HG03097 (cell line): ENCODE data around the gene PHPT1.
"Not testable (repeated sequence)": the region's sequence is repeated elsewhere in the genome, so short reads cannot be mapped to it uniquely, and the experiment has no call there.

Source experiments
- ATAC-seq: cut with Tn5 transposase; IDR thresholded peaks from one replicate; pipeline ENCODE4 v1.9.1; 2021; ENCODE audit not compliant: unreplicated experiment, low FRiP score

Gene PHPT1

GRCh38 chr9:136835932-136836904 lies 13.0 kb upstream of the PHPT1 start:
- ATAC-seq: no peak

GRCh38 chr9:136837146-136837855 lies 11.9 kb upstream of the PHPT1 start:
- ATAC-seq: no peak

GRCh38 chr9:136837856-136838277 lies 11.3 kb upstream of the PHPT1 start:
- not testable (repeated sequence) for ATAC-seq

GRCh38 chr9:136838314-136839228 lies 10.6 kb upstream of the PHPT1 start:
- no peak for ATAC-seq

- ATAC-seq: no peak
Measured at GRCh38 chr9:136839229-136840139, 9.7 kb upstream of the PHPT1 start.

GRCh38 chr9:136840140-136840876 lies 8.9 kb upstream of the PHPT1 start:
- no peak for ATAC-seq

- no peak for ATAC-seq
Measured at GRCh38 chr9:136840877-136841645, 8.1 kb upstream of the PHPT1 start.

- not testable (repeated sequence) for ATAC-seq
Measured at GRCh38 chr9:136841646-136842379, 7.4 kb upstream of the PHPT1 start.

GRCh38 chr9:136842380-136842948 lies 6.7 kb upstream of the PHPT1 start, which contains the start of gene AJM1:
TSS of gene AJM1 (plus strand) at chr9:136842478. CDS start at chr9:136844415, 1,937 bp downstream.
- peak; percentile 49 for ATAC-seq

GRCh38 chr9:136843159-136843800 lies 5.9 kb upstream of the PHPT1 start:
- not testable (repeated sequence) for ATAC-seq

- ATAC-seq: not testable (repeated sequence)
Measured at GRCh38 chr9:136843801-136844740, 5.1 kb upstream of the PHPT1 start.

GRCh38 chr9:136844761-136845464 lies 4.3 kb upstream of the PHPT1 start:
- no peak for ATAC-seq

- ATAC-seq: no peak
Measured at GRCh38 chr9:136845465-136846260, 3.5 kb upstream of the PHPT1 start.
